Hepatocyte (in vitro differentiated cells): ENCODE results near the gene FAM162A. TPM values are rescaled to one million over a fixed set of nuclear protein-coding genes. Genes with fewer than 3 reads are reported as not detected.

ENCODE experiments used
- DNase-seq: peaks from one replicate; pipeline ENCODE4 v3.0.0-alpha.2; 2016; ENCODE audit warnings: low spot score
- H2AFZ ChIP-seq: fragments of 200-600 bp; sonication (generic); 2 replicates; pipeline ENCODE4 v1.6.0; 2016; ENCODE audit warnings: antibody characterized with exemption, mild to moderate bottlenecking
- H3K27ac ChIP-seq: fragments of 200-600 bp; sonication (generic); 2 replicates; pipeline ENCODE4 v1.5.1; 2016; ENCODE audit warnings: mild to moderate bottlenecking
- H3K27me3 ChIP-seq: fragments of 200-600 bp; sonication (generic); 2 replicates; pipeline ENCODE4 v1.6.1; 2016
- H3K36me3 ChIP-seq: fragments of 200-600 bp; sonication (generic); replicated peaks from 2 replicates; pipeline ENCODE4 v1.5.1; 2016; ENCODE audit warnings: low read depth; ENCODE audit not compliant: insufficient read depth
- H3K4me1 ChIP-seq: fragments of 200-600 bp; sonication (generic); 2 replicates; pipeline ENCODE4 v1.5.1; 2016; ENCODE audit warnings: mild to moderate bottlenecking, moderate library complexity; ENCODE audit not compliant: insufficient read depth
- H3K4me2 ChIP-seq: fragments of 200-600 bp; sonication (generic); 2 replicates; pipeline ENCODE4 v1.6.0; 2016
- H3K4me3 ChIP-seq: fragments of 200-600 bp; sonication (generic); 2 replicates; pipeline ENCODE4 v1.5.1; 2016; ENCODE audit warnings: mild to moderate bottlenecking
- H3K79me2 ChIP-seq: fragments of 200-600 bp; sonication (generic); 2 replicates; pipeline ENCODE4 v1.6.0; 2017; ENCODE audit warnings: mild to moderate bottlenecking
- H3K9me2 ChIP-seq: fragments of 200-600 bp; sonication (generic); replicated peaks from 2 replicates; pipeline ENCODE4 v1.6.0; 2017; ENCODE audit warnings: mild to moderate bottlenecking; ENCODE audit not compliant: insufficient read depth
- H3K9me3 ChIP-seq: fragments of 200-600 bp; sonication (generic); 2 replicates; pipeline ENCODE4 v1.5.1; 2016; ENCODE audit warnings: low read depth, mild to moderate bottlenecking
- H4K20me1 ChIP-seq: fragments of 200-600 bp; sonication (generic); 2 replicates; pipeline ENCODE4 v1.6.0; 2016; ENCODE audit warnings: mild to moderate bottlenecking; ENCODE audit not compliant: insufficient read depth, poor library complexity, severe bottlenecking
- CTCF ChIP-seq: fragments of 200-600 bp; sonication (generic); IDR thresholded peaks from 2 replicates; pipeline ENCODE4 v1.5.1; 2016; ENCODE audit warnings: antibody characterized with exemption, mild to moderate bottlenecking; ENCODE audit not compliant: poor library complexity
- EZH2 ChIP-seq: fragments of 200-600 bp; sonication (generic); IDR thresholded peaks from 2 replicates; pipeline ENCODE4 v1.6.1; 2016; ENCODE audit warnings: antibody characterized with exemption, mild to moderate bottlenecking, borderline replicate concordance
- EZH2phosphoT487 ChIP-seq: fragments of 200-600 bp; sonication (generic); IDR thresholded peaks from one replicate; pipeline ENCODE4 v1.6.1; 2018; ENCODE audit warnings: antibody characterized with exemption, mild to moderate bottlenecking, low read depth, moderate library complexity; ENCODE audit not compliant: unreplicated experiment, severe bottlenecking
- WGBS: methylation state at CpG from one replicate; pipeline ENCODE4 v1.1.6; 2016; ENCODE audit warnings: low lambda C conversion rate; ENCODE audit errors: missing lambda C conversion rate; 5-methylcytosine and 5-hydroxymethylcytosine counted together
- polyA plus RNA-seq: library from polyadenylated mRNA; unstranded; fragments of >200 nt; fragmentation: Nextera tagmentation; extraction: Ambion mirVana; gene quantifications from 2 replicates; pipeline ENCODE4 v1.2.1, GENCODE V29; 2016
- total RNA-seq: library from RNA; depleted of rRNA; stranded (reverse); fragments of >200 nt; gene quantifications from 2 replicates; pipeline ENCODE4 v1.2.3, GENCODE V29; 2014

Gene FAM162A
- total and polyA plus RNA-seq, 2 experiments from 2014 or later: 50.4 to 107 TPM

- WGBS: 93% methylated on average over 4 of the region's 4 CpGs
- H3K9me3 ChIP-seq: no peaks in the 10 kb centered on the region
- H3K27ac ChIP-seq: no peak overlapping the region
- DNase-seq: no peak
- no peak overlapping the region for H3K4me2 ChIP-seq
- no peaks in the 10 kb centered on the region for H3K36me3 ChIP-seq
- no peak for TF ChIP-seq EZH2
- no peak for TF ChIP-seq CTCF
- TF ChIP-seq EZH2phosphoT487: no peak
- no peak overlapping the region for H2AFZ ChIP-seq
- no peaks in the 10 kb centered on the region for H3K27me3 ChIP-seq
- peaks cover 8% of the 10 kb centered on the region for H3K4me1 ChIP-seq
- H3K4me3 ChIP-seq: no peak overlapping the region
- H3K79me2 ChIP-seq: peaks cover 29% of the 10 kb centered on the region
- no peaks in the 10 kb centered on the region for H3K9me2 ChIP-seq
- no peaks in the 10 kb centered on the region for H4K20me1 ChIP-seq
These were observed 37.1 kb downstream of the FAM162A start for GRCh38 chr3:122421101-122421500.

GRCh38 chr3:122421836-122422235 is 37.9 kb downstream of the FAM162A start:
- no peaks in the 10 kb centered on the region for H3K36me3 ChIP-seq
- TF ChIP-seq EZH2 (no peak), CTCF (no peak), EZH2phosphoT487 (no peak)
- WGBS: 100% methylated on average over 2 of the region's 2 CpGs
- no peaks in the 10 kb centered on the region for H4K20me1 ChIP-seq
- peaks cover 8% of the 10 kb centered on the region for H3K4me1 ChIP-seq
- H3K27me3 ChIP-seq: no peaks in the 10 kb centered on the region
- no peaks in the 10 kb centered on the region for H3K9me3 ChIP-seq
- DNase-seq: no peak
- no peak overlapping the region for H3K4me3 ChIP-seq
- H2AFZ ChIP-seq: no peak overlapping the region
- no peak overlapping the region for H3K27ac ChIP-seq
- no peaks in the 10 kb centered on the region for H3K9me2 ChIP-seq
- H3K4me2 ChIP-seq: no peak overlapping the region
- H3K79me2 ChIP-seq: peaks cover 26% of the 10 kb centered on the region

- no peak overlapping the region for H2AFZ ChIP-seq
- H3K9me3 ChIP-seq: no peaks in the 10 kb centered on the region
- H3K4me3 ChIP-seq: no peak overlapping the region
- no peak overlapping the region for H3K4me2 ChIP-seq
- H3K9me2 ChIP-seq: no peaks in the 10 kb centered on the region
- no peak for DNase-seq
- no peaks in the 10 kb centered on the region for H3K27me3 ChIP-seq
- 91% methylated on average over 2 of the region's 2 CpGs for WGBS
- H3K36me3 ChIP-seq: no peaks in the 10 kb centered on the region
- no peaks in the 10 kb centered on the region for H4K20me1 ChIP-seq
- no peak for TF ChIP-seq CTCF
- TF ChIP-seq EZH2phosphoT487: no peak
- no peak for TF ChIP-seq EZH2
- no peak overlapping the region for H3K27ac ChIP-seq
- peaks cover 6% of the 10 kb centered on the region for H3K79me2 ChIP-seq
- no peaks in the 10 kb centered on the region for H3K4me1 ChIP-seq
These were observed 44.0 kb downstream of the FAM162A start for GRCh38 chr3:122427857-122428471.

GRCh38 chr3:122430371-122430770 is 46.4 kb downstream of the FAM162A start:
- H4K20me1 ChIP-seq: no peaks in the 10 kb centered on the region

More at GRCh38 chr3:122430371-122430770, 46.4 kb downstream of the FAM162A start:
- H3K4me2 ChIP-seq: no peak overlapping the region
- H3K27ac ChIP-seq: no peak overlapping the region
- TF ChIP-seq EZH2: no peak
- no peak for TF ChIP-seq EZH2phosphoT487
- H3K9me2 ChIP-seq: no peaks in the 10 kb centered on the region
- no peak overlapping the region for H2AFZ ChIP-seq
- H3K9me3 ChIP-seq: no peaks in the 10 kb centered on the region
- H3K4me1 ChIP-seq: no peaks in the 10 kb centered on the region
- no peaks in the 10 kb centered on the region for H3K27me3 ChIP-seq
- 98% methylated on average over 2 of the region's 2 CpGs for WGBS
- no peaks in the 10 kb centered on the region for H3K36me3 ChIP-seq
- H3K4me3 ChIP-seq: no peak overlapping the region
- H3K79me2 ChIP-seq: no peaks in the 10 kb centered on the region
- no peak for DNase-seq
